HepG2 (cell line): ENCODE measurements around the gene TMEM107. TPM values are rescaled to one million over a fixed set of nuclear protein-coding genes. Genes with fewer than 3 reads are reported as not detected.

Experiments
- CENPBD1 ChIP-seq: sonication (generic); formaldehyde crosslinking; IDR thresholded peaks from 2 replicates; pipeline ENCODE4 v1.8.0; 2022; ENCODE audit warnings: missing genetic modification reagents, low read depth, mild to moderate bottlenecking, borderline replicate concordance
- DDIT3 ChIP-seq: sonication (generic); formaldehyde crosslinking; IDR thresholded peaks from 2 replicates; pipeline ENCODE4 v1.4.0; 2020; ENCODE audit warnings: mild to moderate bottlenecking, missing genetic modification reagents
- E2F2 ChIP-seq: sonication (generic); formaldehyde crosslinking; IDR thresholded peaks from 2 replicates; pipeline ENCODE4 v1.4.0; 2020; ENCODE audit warnings: missing genetic modification reagents, borderline replicate concordance
- MAFK ChIP-seq, 2 experiments: IDR thresholded peaks in 1 of 2; conservative IDR thresholded peaks in 1 of 2; 2 replicates each; pipeline ENCODE4 v1.6.1; 2011; ENCODE audit warnings: improper control_type of control experiment in 2 of 2, low read length in 2 of 2
- MED13 ChIP-seq: sonication (generic); formaldehyde crosslinking; IDR thresholded peaks from 2 replicates; pipeline ENCODE4 v1.5.0; 2020; ENCODE audit warnings: missing genetic modification reagents
- NCOR1 ChIP-seq: fragments of 200-600 bp; sonication (generic); IDR thresholded peaks from 2 replicates; pipeline ENCODE4 v1.7.0; 2017; ENCODE audit warnings: antibody characterized with exemption, low read length, borderline replicate concordance
- PAWR ChIP-seq: sonication (generic); formaldehyde crosslinking; IDR thresholded peaks from 2 replicates; pipeline ENCODE4 v1.4.0; 2020; ENCODE audit warnings: missing genetic modification reagents, mild to moderate bottlenecking, borderline replicate concordance
- PHF8 ChIP-seq: sonication (generic); formaldehyde crosslinking; IDR thresholded peaks from 2 replicates; pipeline ENCODE4 v1.5.0; 2020; ENCODE audit warnings: missing genetic modification reagents
- RAD21 ChIP-seq: fragments of 450-650 bp; formaldehyde crosslinking; IDR thresholded peaks from 2 replicates; pipeline ENCODE4 v1.5.0; 2020; ENCODE audit warnings: mild to moderate bottlenecking
- RBFOX2 ChIP-seq: fragments of 200-400 bp; formaldehyde crosslinking; IDR thresholded peaks from 2 replicates; pipeline ENCODE4 v1.6.1; 2017; ENCODE audit warnings: low read depth, mild to moderate bottlenecking, low read length
- SOX13 ChIP-seq, 3 experiments: fragments of 450-650 bp in 1 of 3; sonication (generic) in 1 of 3; formaldehyde crosslinking in 1 of 3; IDR thresholded peaks in 2 of 3; conservative IDR thresholded peaks in 1 of 3; 2 replicates each; pipeline versions ENCODE4 v1.5.0 to v1.6.1; 2016 to 2020; ENCODE audit warnings: antibody characterized with exemption in 1 of 3, mild to moderate bottlenecking in 1 of 3, missing compliant biosample characterization in 1 of 3, missing genetic modification reagents in 1 of 3, moderate library complexity in 1 of 3
- TMF1 ChIP-seq: sonication (generic); formaldehyde crosslinking; IDR thresholded peaks from 2 replicates; pipeline ENCODE4 v1.8.1; 2022; ENCODE audit warnings: low read depth, missing genetic modification reagents
- YY1 ChIP-seq: IDR thresholded peaks from 2 replicates; pipeline ENCODE4 v1.6.1; 2011; ENCODE audit warnings: low read length, low read depth, moderate library complexity, mild to moderate bottlenecking; ENCODE audit not compliant: insufficient read depth, insufficient replicate concordance
- ZNF160 ChIP-seq: sonication (generic); formaldehyde crosslinking; IDR thresholded peaks from 2 replicates; pipeline ENCODE4 v1.8.0; 2022; ENCODE audit warnings: mild to moderate bottlenecking, inconsistent platforms, missing genetic modification reagents
- ZNF282 ChIP-seq: fragments of 450-650 bp; IDR thresholded peaks from 2 replicates; pipeline ENCODE4 v1.6.1; 2018; ENCODE audit not compliant: partially characterized antibody
- ZNF382 ChIP-seq: sonication (generic); formaldehyde crosslinking; IDR thresholded peaks from 2 replicates; pipeline ENCODE4 v1.5.0; 2020; ENCODE audit warnings: missing genetic modification reagents, mild to moderate bottlenecking, borderline replicate concordance
- ZNF468 ChIP-seq: sonication (generic); formaldehyde crosslinking; IDR thresholded peaks from 2 replicates; pipeline ENCODE4 v1.8.0; 2022; ENCODE audit warnings: mild to moderate bottlenecking, moderate library complexity, missing genetic modification reagents
- ZNF557 ChIP-seq: sonication (generic); formaldehyde crosslinking; IDR thresholded peaks from 2 replicates; pipeline ENCODE4 v1.4.0; 2020; ENCODE audit warnings: missing genetic modification reagents
- polyA plus RNA-seq, 8 experiments: library from polyadenylated mRNA; depleted of rRNA in 3 of 8; stranded (reverse) in 7 of 8; unstranded in 1 of 8; fragments of >200 nt; fragmentation: Illumina TruSeq in 4 of 8; extraction: Trizol in 4 of 8; gene quantifications; 2 replicates each; pipeline versions ENCODE4 v1.2.1 to v1.2.3, GENCODE V29; 2011 to 2016; ENCODE audit warnings: low read depth in 4 of 8, missing spikeins in 1 of 8, mixed read lengths in 1 of 8; ENCODE audit not compliant: insufficient read depth in 1 of 8
- total RNA-seq, 5 experiments: library from RNA; depleted of rRNA; stranded (reverse); fragments of >200 nt; fragmentation: Illumina TruSeq; extraction: Trizol; gene quantifications; 2 replicates each; pipeline ENCODE4 v1.2.3, GENCODE V29; 2016; ENCODE audit warnings: low read depth in 1 of 5
- TF ChIP-seq, protein P1 (sequence below): sonication (generic); formaldehyde crosslinking; conservative IDR thresholded peaks from 2 replicates; pipeline ENCODE4 v1.4.0; 2020; ENCODE audit warnings: mild to moderate bottlenecking, missing genetic modification reagents, moderate library complexity
- TF ChIP-seq, protein P2 (sequence below): sonication (generic); formaldehyde crosslinking; IDR thresholded peaks from 2 replicates; pipeline ENCODE4 v1.8.1; 2023; ENCODE audit warnings: missing genetic modification reagents, mild to moderate bottlenecking, borderline replicate concordance
- TF ChIP-seq, protein P3 (sequence below): IDR thresholded peaks from 2 replicates; pipeline ENCODE4 v1.6.1; 2016; ENCODE audit warnings: low read depth, control low read depth

The TMEM107 gene
- total and polyA plus RNA-seq, 2 of the 13 experiments (the other 11 are each of a cell fraction or from before 2014, with no cell fraction given) = 7.2 to 15.3 TPM

GRCh38 chr17:8138672-8139371 is 37.4 kb downstream of the TMEM107 start (continued):
- TF ChIP-seq, protein P1, sequence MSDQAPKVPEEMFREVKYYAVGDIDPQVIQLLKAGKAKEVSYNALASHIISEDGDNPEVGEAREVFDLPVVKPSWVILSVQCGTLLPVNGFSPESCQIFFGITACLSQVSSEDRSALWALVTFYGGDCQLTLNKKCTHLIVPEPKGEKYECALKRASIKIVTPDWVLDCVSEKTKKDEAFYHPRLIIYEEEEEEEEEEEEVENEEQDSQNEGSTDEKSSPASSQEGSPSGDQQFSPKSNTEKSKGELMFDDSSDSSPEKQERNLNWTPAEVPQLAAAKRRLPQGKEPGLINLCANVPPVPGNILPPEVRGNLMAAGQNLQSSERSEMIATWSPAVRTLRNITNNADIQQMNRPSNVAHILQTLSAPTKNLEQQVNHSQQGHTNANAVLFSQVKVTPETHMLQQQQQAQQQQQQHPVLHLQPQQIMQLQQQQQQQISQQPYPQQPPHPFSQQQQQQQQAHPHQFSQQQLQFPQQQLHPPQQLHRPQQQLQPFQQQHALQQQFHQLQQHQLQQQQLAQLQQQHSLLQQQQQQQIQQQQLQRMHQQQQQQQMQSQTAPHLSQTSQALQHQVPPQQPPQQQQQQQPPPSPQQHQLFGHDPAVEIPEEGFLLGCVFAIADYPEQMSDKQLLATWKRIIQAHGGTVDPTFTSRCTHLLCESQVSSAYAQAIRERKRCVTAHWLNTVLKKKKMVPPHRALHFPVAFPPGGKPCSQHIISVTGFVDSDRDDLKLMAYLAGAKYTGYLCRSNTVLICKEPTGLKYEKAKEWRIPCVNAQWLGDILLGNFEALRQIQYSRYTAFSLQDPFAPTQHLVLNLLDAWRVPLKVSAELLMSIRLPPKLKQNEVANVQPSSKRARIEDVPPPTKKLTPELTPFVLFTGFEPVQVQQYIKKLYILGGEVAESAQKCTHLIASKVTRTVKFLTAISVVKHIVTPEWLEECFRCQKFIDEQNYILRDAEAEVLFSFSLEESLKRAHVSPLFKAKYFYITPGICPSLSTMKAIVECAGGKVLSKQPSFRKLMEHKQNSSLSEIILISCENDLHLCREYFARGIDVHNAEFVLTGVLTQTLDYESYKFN = peak; percentile 49
- TF ChIP-seq, protein P2, sequence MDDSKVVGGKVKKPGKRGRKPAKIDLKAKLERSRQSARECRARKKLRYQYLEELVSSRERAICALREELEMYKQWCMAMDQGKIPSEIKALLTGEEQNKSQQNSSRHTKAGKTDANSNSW (CRISPR knock-in tag) = no peak
- TF ChIP-seq ZNF557 (CRISPR knock-in tag) (peak; percentile 65; the same call in 1 of the 2 replicates), RAD21 (CRISPR knock-in tag) (peak; percentile 84), DDIT3 (CRISPR knock-in tag) (no peak), NCOR1 (peak; percentile 58; the same call in 1 of the 2 replicates), ZNF282 (no peak), SOX13 (IDR thresholded peaks at IDR 0.05) (0 out of 2 replicates have a peak, but pooled peaks have one; percentile 22), SOX13 (CRISPR knock-in tag; conservative IDR thresholded peaks at IDR 0.05 in 1 of 2, IDR thresholded peaks at IDR 0.05 in 1 of 2) (peak in 1 of 2 experiments; percentile 54; a peak in 2 of 4 replicates), TMF1 (CRISPR knock-in tag) (no peak; the same call in 1 of the 2 replicates), E2F2 (CRISPR knock-in tag) (0 out of 2 replicates have a peak, but pooled peaks have one; percentile 37), RBFOX2 (0 out of 2 replicates have a peak, but pooled peaks have one; percentile 44), MAFK (conservative IDR thresholded peaks at IDR 0.05 in 1 of 2, IDR thresholded peaks at IDR 0.05 in 1 of 2; ENCODE audit: low read length in 2 of 2) (no peak), PHF8 (CRISPR knock-in tag) (no peak), YY1 (peak; percentile 75), MED13 (peak; percentile 85; the same call in 1 of the 2 replicates), CENPBD1 (CRISPR knock-in tag) (0 out of 2 replicates have a peak, but pooled peaks have one; percentile 24), ZNF160 (CRISPR knock-in tag) (0 out of 2 replicates have a peak, but pooled peaks have one; percentile 75), PAWR (CRISPR knock-in tag) (no peak), ZNF468 (CRISPR knock-in tag) (no peak), ZNF382 (no peak)
- TF ChIP-seq, protein P3, sequence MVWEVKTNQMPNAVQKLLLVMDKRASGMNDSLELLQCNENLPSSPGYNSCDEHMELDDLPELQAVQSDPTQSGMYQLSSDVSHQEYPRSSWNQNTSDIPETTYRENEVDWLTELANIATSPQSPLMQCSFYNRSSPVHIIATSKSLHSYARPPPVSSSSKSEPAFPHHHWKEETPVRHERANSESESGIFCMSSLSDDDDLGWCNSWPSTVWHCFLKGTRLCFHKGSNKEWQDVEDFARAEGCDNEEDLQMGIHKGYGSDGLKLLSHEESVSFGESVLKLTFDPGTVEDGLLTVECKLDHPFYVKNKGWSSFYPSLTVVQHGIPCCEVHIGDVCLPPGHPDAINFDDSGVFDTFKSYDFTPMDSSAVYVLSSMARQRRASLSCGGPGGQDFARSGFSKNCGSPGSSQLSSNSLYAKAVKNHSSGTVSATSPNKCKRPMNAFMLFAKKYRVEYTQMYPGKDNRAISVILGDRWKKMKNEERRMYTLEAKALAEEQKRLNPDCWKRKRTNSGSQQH (CRISPR knock-in tag) = no peak
